ENCODE measurements around the gene ZNF746.

The ZNF746 gene

DNA sequence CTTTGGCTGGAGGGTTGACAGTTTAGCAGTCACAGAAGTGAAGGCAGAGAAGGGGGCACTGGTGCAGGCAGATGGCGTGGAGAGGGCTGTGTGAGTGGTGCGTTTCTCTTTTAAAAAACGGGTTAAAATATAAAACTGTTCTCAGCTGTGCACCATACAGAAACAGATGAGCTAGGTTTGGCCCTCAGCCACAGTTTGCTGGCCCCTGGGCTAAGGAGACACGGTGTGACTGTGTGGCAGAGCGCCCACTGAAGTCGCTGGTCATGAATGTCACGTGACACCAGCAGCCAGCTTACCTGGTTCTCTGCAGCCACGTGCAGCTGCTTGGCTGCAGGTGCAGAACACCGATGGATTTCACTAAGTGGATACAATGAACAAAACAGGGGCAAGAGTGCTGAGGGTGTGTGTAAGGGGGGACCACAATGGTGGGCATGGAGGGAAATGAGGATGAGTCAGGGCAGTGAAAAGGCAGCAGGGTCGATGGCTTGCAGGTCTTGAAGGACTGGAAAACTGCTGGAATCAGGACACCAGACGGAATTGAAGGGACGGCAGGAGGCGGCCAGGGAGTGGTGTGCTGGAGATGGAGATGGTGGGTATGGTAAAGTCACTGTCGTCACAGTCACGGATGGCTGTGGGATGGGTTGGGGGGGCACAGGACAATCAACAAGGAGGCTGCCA is 7.4 kb downstream of the ZNF746 start:
- DNase-seq (ENCODE audit: low read depth, low spot score): no peak

GRCh38 chr7:149489391-149490024 is 8.1 kb downstream of the ZNF746 start:
- no peak for DNase-seq (ENCODE audit: low read depth, low spot score)

DNA sequence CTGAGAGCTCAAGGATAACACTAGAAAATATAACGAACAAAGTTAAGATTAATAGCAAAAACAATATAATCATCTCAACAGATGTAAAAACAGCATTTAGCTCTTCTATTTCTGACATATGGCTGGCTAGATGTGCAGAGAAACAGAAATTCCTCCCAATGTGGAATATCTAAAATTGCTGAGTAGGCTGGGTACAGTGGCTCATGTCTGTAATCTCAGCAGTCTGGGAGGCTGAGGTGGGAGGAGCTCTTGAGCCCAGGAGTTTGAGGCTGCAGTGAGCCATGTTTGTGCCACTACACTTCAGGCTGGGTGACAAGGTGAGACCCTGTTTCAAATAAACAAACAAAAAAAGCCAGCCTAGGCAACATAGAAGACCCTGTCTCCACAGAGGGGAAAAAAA is 18.0 kb downstream of the ZNF746 start:
- DNase-seq (ENCODE audit: low read depth, low spot score): no peak

GRCh38 chr7:149478754-149479153 is 18.9 kb downstream of the ZNF746 start:
- no peak for DNase-seq (ENCODE audit: low read depth, low spot score)

DNA sequence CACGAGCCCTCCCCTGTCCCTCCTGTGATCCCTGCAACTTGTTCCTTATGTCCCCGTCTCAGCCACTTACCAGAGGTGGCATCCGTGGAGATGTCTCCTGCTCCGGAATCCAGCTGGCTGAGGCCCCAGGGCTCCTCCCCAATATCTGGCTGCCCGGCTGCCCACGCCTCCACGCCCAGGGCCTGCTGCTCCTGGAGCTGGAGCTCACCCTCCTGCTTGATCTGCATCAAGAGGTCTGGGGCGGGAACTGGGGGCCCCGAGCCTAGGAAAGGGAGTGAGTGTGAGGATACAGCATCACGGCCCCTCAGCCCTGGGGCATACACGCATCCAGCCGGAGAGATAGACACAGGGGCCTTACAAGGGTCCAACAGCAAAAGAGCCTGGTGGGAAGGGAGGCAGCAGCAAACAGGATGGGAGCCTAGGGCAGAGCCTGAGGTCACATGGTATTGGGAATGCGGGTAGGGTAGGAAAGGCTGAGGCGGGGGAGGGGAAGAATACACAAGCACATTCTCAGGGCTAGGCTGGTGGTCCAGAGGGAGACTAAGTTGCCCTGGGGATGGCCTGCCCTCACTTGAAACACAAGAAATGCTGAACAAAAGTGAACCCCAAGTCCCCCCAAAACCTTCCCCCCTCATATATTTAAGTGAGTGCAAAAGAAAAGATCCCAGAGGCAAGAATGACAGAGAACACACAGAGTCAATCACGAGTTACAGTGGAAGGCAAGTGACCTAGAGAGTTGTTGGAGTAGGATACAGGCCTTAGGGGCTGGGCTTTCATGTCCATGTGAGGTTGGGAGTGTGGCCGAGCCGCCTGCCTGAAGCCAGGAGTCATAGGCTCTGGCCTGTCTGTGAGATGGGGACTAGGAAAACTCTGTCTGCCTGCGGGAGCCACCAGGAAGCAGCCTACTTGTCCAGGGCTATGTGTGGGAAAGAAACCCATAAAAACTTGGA is 19.8 kb downstream of the ZNF746 start:
- DNase-seq (ENCODE audit: low read depth, low spot score): no peak

DNA sequence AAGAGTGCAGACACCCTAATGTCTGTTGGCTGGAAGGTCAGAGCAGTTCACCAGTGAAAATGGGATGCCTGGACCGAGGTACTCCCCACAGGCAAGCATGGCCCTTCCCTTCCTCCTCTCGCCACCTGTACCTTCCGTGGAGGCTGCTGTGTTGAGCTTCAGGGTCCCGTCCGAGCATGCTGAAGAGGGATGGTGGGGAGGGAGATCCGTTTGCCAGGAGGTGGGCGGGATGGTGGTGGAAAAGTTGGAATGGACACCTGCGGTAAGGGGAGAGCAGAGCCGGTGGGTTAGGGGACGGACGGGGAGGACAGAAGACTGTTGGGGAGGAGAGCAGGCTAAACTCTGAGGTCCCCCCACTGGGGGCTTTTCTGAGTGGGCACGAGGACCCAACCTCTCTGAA is 20.8 kb downstream of the ZNF746 start:
- DNase-seq (ENCODE audit: low read depth, low spot score): no peak

DNA sequence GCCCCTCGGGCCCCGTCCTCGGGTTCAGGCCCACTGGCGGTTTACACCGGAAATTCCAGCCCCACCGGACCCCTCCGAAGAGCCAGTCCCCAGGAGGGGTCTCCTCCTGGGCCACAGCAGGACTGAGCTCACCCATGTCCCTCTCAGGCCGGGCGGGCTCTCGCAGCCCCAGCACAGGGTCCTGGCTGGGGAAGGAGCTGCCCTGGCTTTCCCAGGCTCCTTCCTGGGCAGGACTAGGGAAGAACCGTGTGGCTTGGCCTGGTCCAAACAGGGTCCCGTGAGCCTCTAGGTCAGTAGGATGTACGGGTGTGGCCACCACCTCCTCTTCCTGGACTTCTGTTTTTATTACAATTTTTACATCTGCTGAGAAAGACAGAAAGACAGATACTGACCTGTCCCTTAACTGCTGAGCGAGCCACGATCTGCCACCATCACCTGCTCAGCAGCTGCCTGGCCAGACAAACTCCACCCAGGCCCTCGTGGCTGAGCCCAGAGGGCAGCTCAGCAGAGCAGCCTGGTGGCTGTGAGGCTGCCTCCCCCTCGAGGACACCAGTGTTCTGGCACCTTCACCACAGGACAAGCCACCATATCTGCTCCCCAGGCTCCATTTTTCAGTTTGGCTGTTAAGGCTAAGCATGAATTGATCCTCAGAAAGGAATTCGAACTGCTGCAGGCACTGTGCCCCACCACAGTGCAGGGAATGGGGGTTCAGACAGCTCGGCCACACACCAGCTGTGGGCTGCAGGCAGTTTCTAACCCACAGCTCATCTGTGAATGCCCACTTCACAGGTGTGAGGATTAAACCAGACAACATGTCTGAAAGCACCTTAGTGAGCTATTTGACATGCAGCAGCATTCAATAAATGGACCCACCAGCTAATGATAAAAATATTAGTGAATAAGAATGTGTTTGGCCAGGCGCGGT is 22.2 kb downstream of the ZNF746 start:
- no peak for DNase-seq (ENCODE audit: low read depth, low spot score)

GRCh38 chr7:149474309-149475120 is 23.1 kb downstream of the ZNF746 start:
- DNase-seq (ENCODE audit: low read depth, low spot score): no peak

DNA sequence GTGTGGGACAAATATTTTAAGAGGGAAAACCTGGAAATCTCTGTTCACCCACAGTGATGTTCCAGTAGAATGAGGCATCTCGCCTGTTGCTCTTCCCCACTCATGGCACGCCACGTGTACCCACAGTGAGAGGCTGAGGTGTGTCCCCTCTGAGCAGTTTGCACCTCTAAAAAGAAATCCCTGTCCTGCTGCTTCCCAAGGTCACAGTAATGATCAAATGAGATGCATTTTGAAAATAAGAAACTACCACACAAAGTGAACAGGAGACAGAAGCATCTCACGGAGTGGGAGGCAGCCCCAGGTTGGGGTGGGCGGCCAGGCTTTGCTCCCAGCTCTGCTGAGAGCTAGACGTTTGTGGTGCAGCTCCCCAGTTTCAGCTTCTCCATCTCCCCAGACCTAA is 24.4 kb downstream of the ZNF746 start:
- DNase-seq (ENCODE audit: low read depth, low spot score): no peak

DNA sequence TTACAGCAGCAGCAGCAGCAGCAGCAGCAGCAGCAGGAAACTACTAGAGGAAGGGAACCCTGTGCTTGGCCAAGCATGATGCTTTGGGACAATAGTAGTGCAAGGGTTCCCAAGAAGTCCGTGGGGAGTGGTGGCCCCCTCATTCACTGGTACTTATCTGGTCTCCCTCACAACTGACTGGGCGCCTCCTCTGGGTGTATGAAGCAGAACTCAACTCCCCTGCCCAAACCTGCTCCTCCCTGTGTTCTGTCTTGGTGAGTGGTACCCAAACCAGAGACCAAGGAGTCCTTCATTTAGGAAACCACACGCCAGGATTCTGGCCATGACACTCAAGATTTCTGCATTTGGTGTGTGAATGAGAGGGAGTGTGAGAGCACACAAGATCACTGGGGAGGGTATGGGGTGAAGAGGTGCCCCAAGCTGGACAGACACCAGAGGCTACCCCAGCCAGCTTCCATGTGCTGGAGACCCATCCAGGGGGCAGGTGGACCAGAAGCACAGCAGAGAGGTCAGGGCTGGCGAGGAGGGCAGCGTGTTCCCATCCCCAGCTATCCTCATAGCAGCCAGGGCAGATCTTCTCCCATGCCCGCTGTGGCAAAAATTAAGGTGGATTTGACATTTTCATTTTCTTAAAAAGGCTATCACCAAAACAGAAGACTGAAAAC is 26.2 kb downstream of the ZNF746 start:
- no peak for DNase-seq (ENCODE audit: low read depth, low spot score)

GRCh38 chr7:149469806-149470205 is 27.8 kb downstream of the ZNF746 start:
- DNase-seq (ENCODE audit: low read depth, low spot score): no peak

DNA sequence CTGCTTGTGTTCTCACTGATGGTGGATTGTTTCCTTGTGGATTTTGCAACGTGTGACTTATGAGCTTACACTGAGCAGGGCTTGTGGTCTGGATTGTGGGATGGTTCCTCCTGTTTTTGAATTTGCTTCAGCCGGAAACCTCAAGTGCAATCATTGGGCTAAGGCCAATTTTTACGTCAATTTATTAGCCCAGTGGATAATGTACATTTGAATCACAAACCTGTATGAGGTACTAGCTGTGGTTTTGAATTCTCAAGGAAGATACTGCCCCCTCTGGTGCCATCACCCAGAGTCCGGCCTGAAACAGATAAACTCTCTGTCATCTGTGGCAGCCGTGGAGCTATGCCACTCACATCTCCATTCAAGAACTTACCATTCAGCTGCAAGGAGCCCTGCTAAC is 29.4 kb downstream of the ZNF746 start:
- no peak for DNase-seq (ENCODE audit: low read depth, low spot score)

- DNase-seq (ENCODE audit: low read depth, low spot score): no peak
Measured at GRCh38 chr7:149467321-149467859, 30.2 kb downstream of the ZNF746 start.

- no peak for DNase-seq (ENCODE audit: low read depth, low spot score)
Measured at GRCh38 chr7:149466364-149466763, 31.2 kb downstream of the ZNF746 start.

DNA sequence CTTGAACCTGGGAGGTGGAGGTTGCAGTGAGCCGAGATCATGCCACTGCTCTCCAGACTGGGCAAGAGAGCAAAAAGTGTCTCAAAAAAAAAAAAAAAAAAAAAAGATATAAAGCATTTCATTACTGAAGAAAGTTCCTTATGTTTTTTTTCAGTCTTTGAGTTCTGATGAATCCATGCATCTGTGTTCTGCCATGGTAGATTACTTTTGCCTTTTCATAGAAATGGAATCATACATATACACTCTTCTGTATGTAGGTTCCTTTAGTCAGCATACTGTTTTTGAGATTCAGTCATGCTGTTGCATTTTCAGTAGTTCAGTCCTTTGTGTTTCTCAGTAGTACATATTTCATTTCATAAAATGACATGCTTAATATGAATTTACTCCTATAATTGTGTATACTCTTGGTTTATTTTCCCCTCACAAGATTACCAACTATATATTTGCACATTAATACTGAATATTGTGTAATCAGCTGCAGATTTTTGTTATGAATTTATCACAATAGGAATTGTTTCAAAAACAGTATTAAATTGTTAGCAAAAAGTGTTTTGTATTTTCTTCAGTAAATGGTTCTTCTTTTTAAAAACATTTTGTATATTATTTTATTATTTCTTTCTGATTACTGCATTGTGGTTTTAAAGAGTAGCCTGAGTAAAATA is 34.0 kb downstream of the ZNF746 start:
- DNase-seq (ENCODE audit: low read depth, low spot score): no peak

- DNase-seq (ENCODE audit: low read depth, low spot score): no peak
Measured at GRCh38 chr7:149462101-149462520, 35.5 kb downstream of the ZNF746 start.

- peak; percentile 57 for DNase-seq (ENCODE audit: low read depth, low spot score)
Measured at GRCh38 chr7:149460493-149461277, 36.9 kb downstream of the ZNF746 start, which contains the start of gene ZNF777. Gene ZNF777, minus strand, starts transcription at chr7:149461062. Its CDS starts 5,040 bp downstream, at chr7:149456022.
